Activated T-helper 1 cell treated with anti-CD3 and anti-CD28 coated beads, Interleukin-12 subunit alpha, Interleukin-12 subunit beta, Interleukin-2, Interleukin-4 antibody, amounts not matched to agents 30 ng/mL and 10 ng/mL and 1 ng/mL, durations not matched to agents 14 hours and 24 hours and 36 hours (primary cell): Measurements from ENCODE around the gene EHBP1. TPM values are rescaled to one million over a fixed set of nuclear protein-coding genes. Genes with fewer than 3 reads are reported as not detected.

Experiments used
- DNase-seq: peaks from one replicate; pipeline ENCODE4 v3.0.0; 2021; ENCODE audit warnings: low spot score
- H3K27ac Mint-ChIP-seq: one replicate; pipeline ENCODE4 v1.8.0; 2021; ENCODE audit warnings: mild to moderate bottlenecking, mixed read lengths
- H3K27me3 Mint-ChIP-seq: one replicate; pipeline ENCODE4 v1.8.0; 2022; ENCODE audit warnings: mild to moderate bottlenecking, moderate library complexity, mixed read lengths; ENCODE audit not compliant: insufficient read depth
- H3K36me3 Mint-ChIP-seq: one replicate; pipeline ENCODE4 v1.8.0; 2021; ENCODE audit warnings: low read depth, mixed read lengths
- H3K4me1 Mint-ChIP-seq: one replicate; pipeline ENCODE4 v1.8.0; 2021; ENCODE audit warnings: low read depth, mixed read lengths
- H3K4me3 Mint-ChIP-seq: one replicate; pipeline ENCODE4 v1.8.0; 2021; ENCODE audit warnings: mild to moderate bottlenecking, moderate library complexity, mixed read lengths
- H3K9me3 Mint-ChIP-seq: one replicate; pipeline ENCODE4 v1.8.0; 2021; ENCODE audit warnings: mixed read lengths
- intact Hi-C: fragments of 100-400 bp; cut with micrococcal nuclease; formaldehyde crosslinking; loops from one replicate; pipeline ENCODE4 v1.15.1; 2024
- total RNA-seq: library from RNA; stranded (reverse); gene quantifications from 2 replicates; pipeline ENCODE4 v1.2.3, GENCODE V29; 2022

The EHBP1 gene
- total RNA-seq, 1 donor from 2014 or later, result 23.7 TPM

- no peaks in the 10 kb centered on the region for H3K27me3 Mint-ChIP-seq
- peaks cover 22% of the 10 kb centered on the region for H3K9me3 Mint-ChIP-seq
- intact Hi-C loops, result no loop called here
- H3K27ac Mint-ChIP-seq, result no peak overlapping the region
- H3K36me3 Mint-ChIP-seq, result peaks cover 1% of the 10 kb centered on the region
- no peak for DNase-seq
- H3K4me1 Mint-ChIP-seq, result no peaks in the 10 kb centered on the region
- H3K4me3 Mint-ChIP-seq, result no peak overlapping the region
Observed at GRCh38 chr2:62920070-62920469, 214.6 kb downstream of the EHBP1 start.

DNA sequence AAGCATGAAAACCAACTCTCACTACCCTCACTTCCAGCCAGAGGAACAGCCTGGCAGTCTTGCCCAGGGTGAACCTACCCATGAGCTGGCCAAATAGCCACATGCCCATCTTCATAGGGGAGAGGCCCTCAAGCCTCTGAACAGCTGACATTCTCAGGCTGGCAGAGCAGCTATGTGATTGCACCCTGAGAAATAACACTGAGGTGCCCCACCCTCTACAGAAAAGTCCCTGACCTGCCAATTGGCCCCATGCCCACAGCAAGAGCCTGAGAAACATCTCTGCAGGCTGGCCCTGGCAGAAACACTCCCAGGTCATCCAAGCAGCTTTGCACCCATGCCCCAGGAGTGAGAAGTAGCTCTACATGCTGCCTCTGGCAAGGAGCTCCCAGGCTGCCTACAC is 217.7 kb downstream of the EHBP1 start:
- intact Hi-C loops, result no loop called here
- no peaks in the 10 kb centered on the region for H3K4me1 Mint-ChIP-seq
- H3K27me3 Mint-ChIP-seq, result no peaks in the 10 kb centered on the region
- no peak for DNase-seq
- H3K27ac Mint-ChIP-seq, result no peak overlapping the region
- H3K9me3 Mint-ChIP-seq, result peaks cover 24% of the 10 kb centered on the region
- H3K36me3 Mint-ChIP-seq, result peaks cover 1% of the 10 kb centered on the region
- H3K4me3 Mint-ChIP-seq, result no peak overlapping the region

DNA sequence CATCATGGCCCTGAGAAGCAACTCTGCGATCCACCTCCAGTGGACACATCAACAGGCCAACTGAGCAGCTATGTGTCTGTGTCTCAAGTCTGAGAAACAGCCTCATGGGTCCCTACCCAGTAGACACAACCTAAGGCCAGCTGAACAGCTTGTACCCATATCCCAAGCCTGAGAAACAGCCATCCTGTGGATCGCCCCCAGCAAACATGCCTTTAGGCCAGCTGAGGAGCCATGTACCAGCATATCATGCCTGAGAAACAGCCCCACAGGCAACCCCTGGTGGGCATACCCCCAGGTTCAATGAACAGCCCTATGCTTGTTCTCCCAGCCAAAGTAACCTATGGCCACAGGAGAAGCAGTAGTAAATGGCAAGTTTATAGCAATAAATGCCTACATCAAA is 218.4 kb downstream of the EHBP1 start:
- Mint-ChIP-seq H3K27me3 (no peaks in the 10 kb centered on the region), H3K4me3 (no peak overlapping the region), H3K4me1 (no peaks in the 10 kb centered on the region), H3K36me3 (peaks cover 1% of the 10 kb centered on the region), H3K27ac (no peak overlapping the region), H3K9me3 (peaks cover 24% of the 10 kb centered on the region)
- intact Hi-C loops, result no loop called here
- DNase-seq, result no peak

- H3K4me1 Mint-ChIP-seq, result no peaks in the 10 kb centered on the region
- no peaks in the 10 kb centered on the region for H3K36me3 Mint-ChIP-seq
- H3K4me3 Mint-ChIP-seq, result no peak overlapping the region
- no peak overlapping the region for H3K27ac Mint-ChIP-seq
- DNase-seq, result no peak
- H3K9me3 Mint-ChIP-seq, result peaks cover 14% of the 10 kb centered on the region
- no peaks in the 10 kb centered on the region for H3K27me3 Mint-ChIP-seq
- intact Hi-C loops, result no loop called here
Observed at GRCh38 chr2:62928015-62928414, 222.5 kb downstream of the EHBP1 start.

- H3K9me3 Mint-ChIP-seq, result no peaks in the 10 kb centered on the region
- intact Hi-C loops, result no loop called here
- H3K27me3 Mint-ChIP-seq, result no peaks in the 10 kb centered on the region
- no peaks in the 10 kb centered on the region for H3K4me1 Mint-ChIP-seq
- no peak overlapping the region for H3K4me3 Mint-ChIP-seq
- H3K36me3 Mint-ChIP-seq, result no peaks in the 10 kb centered on the region
- no peak for DNase-seq
- no peak overlapping the region for H3K27ac Mint-ChIP-seq
Observed at GRCh38 chr2:62931536-62931935, 226.0 kb downstream of the EHBP1 start.

- Mint-ChIP-seq H3K9me3 (no peaks in the 10 kb centered on the region), H3K4me1 (no peaks in the 10 kb centered on the region), H3K27me3 (no peaks in the 10 kb centered on the region), H3K36me3 (no peaks in the 10 kb centered on the region), H3K4me3 (no peak overlapping the region), H3K27ac (no peak overlapping the region)
- intact Hi-C loops, result no loop called here
- no peak for DNase-seq
Observed at GRCh38 chr2:62933398-62933917, 227.9 kb downstream of the EHBP1 start.

GRCh38 chr2:62934517-62934916 is 229.0 kb downstream of the EHBP1 start:
- no peaks in the 10 kb centered on the region for H3K36me3 Mint-ChIP-seq
- intact Hi-C loops, result no loop called here
- no peaks in the 10 kb centered on the region for H3K27me3 Mint-ChIP-seq
- H3K27ac Mint-ChIP-seq, result no peak overlapping the region
- H3K4me3 Mint-ChIP-seq, result no peak overlapping the region
- no peak for DNase-seq
- no peaks in the 10 kb centered on the region for H3K9me3 Mint-ChIP-seq
- no peaks in the 10 kb centered on the region for H3K4me1 Mint-ChIP-seq

DNA sequence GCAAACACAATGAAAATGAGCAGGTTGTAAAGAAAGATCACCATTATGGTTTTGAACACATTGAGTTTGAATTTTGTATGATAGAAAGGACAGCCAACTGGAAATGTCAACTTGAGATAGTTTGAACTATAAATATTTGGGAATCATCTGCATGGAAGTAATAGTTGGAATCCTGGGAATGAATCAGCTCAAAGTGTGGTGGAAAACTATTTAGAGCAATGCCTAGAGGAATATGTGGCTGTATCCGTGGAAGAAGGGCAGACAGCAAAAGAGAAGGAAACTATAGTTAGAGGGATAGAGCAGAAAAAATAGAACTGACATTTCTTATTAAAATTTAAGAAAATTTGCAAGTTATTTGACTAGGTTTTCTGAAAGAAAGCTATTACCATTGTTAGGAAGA is 232.6 kb downstream of the EHBP1 start:
- no peak for DNase-seq
- H3K27ac Mint-ChIP-seq, result no peak overlapping the region
- no peaks in the 10 kb centered on the region for H3K9me3 Mint-ChIP-seq
- no peaks in the 10 kb centered on the region for H3K36me3 Mint-ChIP-seq
- intact Hi-C loops, result no loop called here
- no peaks in the 10 kb centered on the region for H3K27me3 Mint-ChIP-seq
- no peaks in the 10 kb centered on the region for H3K4me1 Mint-ChIP-seq
- H3K4me3 Mint-ChIP-seq, result no peak overlapping the region

GRCh38 chr2:62939735-62940491 is 234.4 kb downstream of the EHBP1 start:
- no peaks in the 10 kb centered on the region for H3K27me3 Mint-ChIP-seq
- H3K4me1 Mint-ChIP-seq, result no peaks in the 10 kb centered on the region
- H3K9me3 Mint-ChIP-seq, result no peaks in the 10 kb centered on the region
- H3K4me3 Mint-ChIP-seq, result no peak overlapping the region
- intact Hi-C loops, result no loop called here
- H3K36me3 Mint-ChIP-seq, result no peaks in the 10 kb centered on the region
- H3K27ac Mint-ChIP-seq, result no peak overlapping the region
- no peak for DNase-seq

DNA sequence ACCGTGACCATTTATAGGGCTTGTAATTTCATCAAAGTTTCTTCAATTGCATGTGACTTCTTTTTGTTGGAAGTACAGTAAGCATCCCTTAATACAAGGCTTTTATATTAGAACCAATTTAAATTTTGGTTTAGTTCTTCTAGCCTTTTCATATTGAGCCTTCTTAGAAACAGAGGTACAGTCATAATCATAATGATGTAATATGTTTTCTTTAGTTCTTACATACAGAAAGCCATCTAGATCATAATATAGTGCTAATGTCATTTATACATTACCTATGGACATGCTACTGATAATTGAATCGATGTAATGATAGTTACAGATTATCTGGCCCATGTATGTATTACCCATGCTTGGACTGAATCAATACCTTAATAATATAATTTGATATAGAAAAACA is 235.2 kb downstream of the EHBP1 start:
- H3K4me3 Mint-ChIP-seq, result no peak overlapping the region
- H3K9me3 Mint-ChIP-seq, result no peaks in the 10 kb centered on the region
- H3K4me1 Mint-ChIP-seq, result no peaks in the 10 kb centered on the region
- no peaks in the 10 kb centered on the region for H3K27me3 Mint-ChIP-seq
- intact Hi-C loops, result no loop called here
- no peak for DNase-seq
- H3K27ac Mint-ChIP-seq, result no peak overlapping the region
- H3K36me3 Mint-ChIP-seq, result no peaks in the 10 kb centered on the region

DNA sequence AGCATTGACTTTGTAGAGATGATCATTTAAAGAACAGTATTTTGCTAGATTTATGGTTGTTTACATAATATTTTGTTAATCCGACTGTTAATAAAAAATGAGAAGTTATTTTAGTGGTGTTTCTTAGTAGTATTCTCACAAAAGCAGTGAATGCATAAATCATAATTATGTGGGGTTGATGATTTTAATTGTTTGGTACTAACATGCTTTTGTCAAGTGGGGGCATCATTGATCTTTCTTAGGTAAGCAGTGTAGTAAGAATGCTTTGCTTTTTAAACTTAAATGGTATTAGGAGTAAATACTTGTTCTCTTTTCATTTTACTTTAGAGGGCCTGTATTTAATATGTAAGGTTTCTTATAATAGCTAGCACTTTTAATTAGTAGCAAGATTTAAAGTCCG is 235.9 kb downstream of the EHBP1 start:
- H3K4me1 Mint-ChIP-seq, result no peaks in the 10 kb centered on the region
- no peak for DNase-seq
- intact Hi-C loops, result no loop called here
- no peak overlapping the region for H3K27ac Mint-ChIP-seq
- H3K4me3 Mint-ChIP-seq, result no peak overlapping the region
- no peaks in the 10 kb centered on the region for H3K9me3 Mint-ChIP-seq
- no peaks in the 10 kb centered on the region for H3K36me3 Mint-ChIP-seq
- no peaks in the 10 kb centered on the region for H3K27me3 Mint-ChIP-seq

- H3K4me3 Mint-ChIP-seq, result no peak overlapping the region
- no peaks in the 10 kb centered on the region for H3K36me3 Mint-ChIP-seq
- H3K9me3 Mint-ChIP-seq, result no peaks in the 10 kb centered on the region
- intact Hi-C loops, result no loop called here
- DNase-seq, result no peak
- H3K27ac Mint-ChIP-seq, result no peak overlapping the region
- no peaks in the 10 kb centered on the region for H3K4me1 Mint-ChIP-seq
- no peaks in the 10 kb centered on the region for H3K27me3 Mint-ChIP-seq
Observed at GRCh38 chr2:62944362-62944761, 238.8 kb downstream of the EHBP1 start.

- H3K27me3 Mint-ChIP-seq, result no peaks in the 10 kb centered on the region
- no peaks in the 10 kb centered on the region for H3K9me3 Mint-ChIP-seq
- no peak overlapping the region for H3K4me3 Mint-ChIP-seq
- no peak for DNase-seq
- no peaks in the 10 kb centered on the region for H3K4me1 Mint-ChIP-seq
- no peak overlapping the region for H3K27ac Mint-ChIP-seq
- no peaks in the 10 kb centered on the region for H3K36me3 Mint-ChIP-seq
- intact Hi-C loops, result no loop called here
Observed at GRCh38 chr2:62947403-62947802, 241.9 kb downstream of the EHBP1 start.

GRCh38 chr2:62956651-62957050 is 251.1 kb downstream of the EHBP1 start:
- Mint-ChIP-seq H3K27ac (no peak overlapping the region), H3K4me3 (no peak overlapping the region), H3K9me3 (no peaks in the 10 kb centered on the region), H3K4me1 (no peaks in the 10 kb centered on the region), H3K27me3 (no peaks in the 10 kb centered on the region), H3K36me3 (peaks cover 2% of the 10 kb centered on the region)
- no peak for DNase-seq
- intact Hi-C loops, result no loop called here
